Activated T-helper 9 cell treated with anti-CD3 and anti-CD28 coated beads, Interleukin-2, amount 50 U/mL, for 16 hours (primary cell): Measurements from ENCODE around the gene RASA3.
A peak's percentile ranks its signal among the peaks of the same experiment; 100 is the strongest.
"Not testable (repeated sequence)": the region's sequence is repeated elsewhere in the genome, so short reads cannot be mapped to it uniquely, and the experiment has no call there.

ENCODE experiments used
- DNase-seq: peaks from one replicate; pipeline ENCODE4 v3.0.0-alpha.2; 2020; ENCODE audit warnings: low read depth

The RASA3 gene

DNA sequence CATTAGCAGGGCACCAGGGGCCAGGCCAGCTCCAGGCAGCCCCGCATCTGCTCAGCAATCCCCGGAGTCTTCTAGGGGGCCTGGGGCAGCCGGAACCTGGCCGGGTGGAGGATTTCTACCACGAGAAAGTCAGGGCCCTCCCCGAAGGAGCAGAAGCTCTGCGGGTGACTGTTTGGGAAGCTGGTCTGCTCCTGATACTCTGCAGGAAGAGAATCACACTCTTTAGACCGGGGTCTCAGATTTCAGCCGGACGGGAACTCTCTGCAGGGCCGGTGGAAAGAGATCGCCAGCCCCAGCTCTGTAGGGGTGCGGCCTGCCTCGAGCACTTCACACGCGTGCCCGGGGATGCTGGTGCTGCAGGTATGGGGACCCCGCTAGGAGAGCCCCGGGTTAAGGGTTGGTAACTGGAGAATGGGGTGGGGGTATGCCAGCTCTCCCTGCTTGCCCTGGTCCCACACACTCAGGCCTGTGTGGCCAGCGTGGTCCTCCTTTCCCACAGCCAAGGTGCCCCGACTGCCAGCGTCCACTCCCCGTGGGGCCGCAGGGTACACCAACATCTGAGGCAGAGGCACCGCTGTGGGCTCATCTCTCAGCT is 20.1 kb downstream of the RASA3 start:
- DNase-seq, result no peak

DNA sequence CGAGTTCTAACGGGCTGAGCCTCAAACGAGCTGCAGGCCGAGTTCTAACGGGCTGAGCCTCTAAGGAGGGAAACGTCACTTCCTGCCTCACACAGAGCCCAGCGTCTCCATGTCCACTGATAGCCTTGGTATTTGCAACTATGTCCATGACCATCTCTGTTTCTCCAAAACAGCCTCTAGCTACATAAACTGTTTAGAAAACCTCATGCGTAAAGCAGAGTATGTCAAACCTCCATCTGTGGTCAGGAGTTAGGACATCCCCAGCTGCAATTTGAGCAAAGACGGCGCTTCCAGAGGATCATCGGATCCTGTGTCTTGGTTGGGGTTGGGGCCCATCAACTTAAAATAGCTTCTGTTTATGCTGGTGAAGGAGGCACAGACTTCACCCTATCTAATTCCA is 20.8 kb downstream of the RASA3 start:
- DNase-seq, result no peak

DNA sequence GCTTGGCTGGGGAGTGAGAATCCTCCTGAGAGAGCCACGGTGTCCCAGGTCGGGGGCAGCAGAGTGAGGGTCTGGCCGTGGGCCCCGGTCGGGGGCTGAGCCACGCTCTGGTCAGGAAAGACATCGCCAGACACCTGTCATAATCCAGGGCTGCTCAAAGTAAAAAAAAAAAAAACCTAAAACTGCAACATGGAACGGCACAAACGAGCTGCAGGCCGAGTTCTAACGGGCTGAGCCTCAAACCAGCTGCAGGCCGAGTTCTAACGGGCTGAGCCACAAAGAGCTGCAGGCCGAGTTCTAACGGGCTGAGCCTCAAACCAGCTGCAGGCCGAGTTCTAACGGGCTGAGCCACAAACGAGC is 21.6 kb downstream of the RASA3 start:
- not testable (repeated sequence) for DNase-seq

DNA sequence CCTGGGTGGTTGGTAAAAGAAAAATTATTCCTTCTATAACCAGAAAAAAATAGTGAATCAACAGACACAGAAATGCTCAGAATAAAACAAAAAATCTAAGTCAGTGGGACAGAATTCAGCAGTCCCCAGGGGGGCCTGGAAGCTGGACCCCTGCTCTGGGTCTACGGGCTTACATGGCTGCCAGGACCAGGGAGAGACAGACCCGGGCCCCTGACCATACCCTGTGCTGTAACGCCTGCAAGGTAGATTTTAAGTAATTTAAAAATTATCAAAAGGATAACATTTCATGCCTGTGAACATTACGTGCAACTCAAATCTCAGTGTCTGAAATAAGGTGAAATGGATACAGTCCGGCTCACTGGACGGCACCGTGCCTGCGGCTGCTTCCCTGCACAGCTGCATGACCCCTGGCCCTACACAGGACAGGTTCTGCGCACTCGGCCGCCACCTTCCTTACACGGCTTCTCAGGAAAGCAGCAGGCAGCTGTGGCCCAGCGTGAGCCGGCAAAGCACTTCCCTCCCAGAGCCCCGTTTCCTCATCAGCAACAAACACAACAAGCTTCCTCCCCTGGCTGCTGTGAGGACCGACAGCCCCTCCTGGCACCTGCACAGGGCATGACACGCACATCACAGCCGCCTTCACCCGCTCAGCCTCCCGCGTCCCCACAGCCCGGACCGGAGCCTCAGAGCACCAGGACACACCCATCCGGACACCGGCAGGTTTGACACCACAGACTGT is 22.2 kb downstream of the RASA3 start:
- peak; percentile 57 for DNase-seq

DNA sequence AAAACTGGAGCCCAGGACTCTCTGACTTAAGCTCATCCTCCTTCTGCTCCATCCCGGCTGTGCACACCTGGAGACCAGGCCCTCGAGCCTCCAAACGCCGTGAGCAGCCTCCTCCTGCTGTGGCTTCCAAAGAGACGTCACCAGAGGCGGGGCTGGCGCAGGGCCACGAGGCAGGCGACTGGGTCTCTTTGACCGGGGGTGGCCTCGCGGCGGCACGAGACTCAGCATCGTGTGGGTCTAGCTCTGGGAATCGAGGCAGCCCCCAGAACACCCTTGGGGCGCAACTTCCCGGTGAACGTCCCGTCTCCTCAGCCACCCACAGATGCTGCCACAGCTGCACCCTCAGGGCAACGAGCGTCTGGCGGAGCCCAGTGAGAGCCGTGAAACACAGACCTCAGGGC is 22.8 kb downstream of the RASA3 start:
- DNase-seq, result no peak

DNA sequence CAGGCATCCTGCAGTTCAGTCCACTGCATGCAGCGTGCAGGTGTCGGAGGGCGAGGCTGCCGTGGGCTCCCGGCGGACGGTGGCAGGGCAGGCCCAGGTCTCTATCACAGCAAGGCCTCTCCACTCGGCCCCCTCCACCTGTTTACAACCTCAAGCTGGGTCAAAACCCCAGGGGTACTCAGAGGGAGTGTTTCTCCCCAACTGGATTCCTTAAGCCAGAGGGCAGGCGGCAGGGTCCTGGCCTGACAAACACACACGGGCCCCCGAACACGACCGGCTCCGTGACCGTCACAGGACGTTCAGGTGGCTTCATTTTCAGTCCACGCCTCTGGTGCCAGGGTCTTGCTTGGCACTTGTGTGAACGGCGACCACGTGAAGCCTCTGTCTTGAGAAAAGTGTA is 23.5 kb downstream of the RASA3 start:
- no peak for DNase-seq

DNA sequence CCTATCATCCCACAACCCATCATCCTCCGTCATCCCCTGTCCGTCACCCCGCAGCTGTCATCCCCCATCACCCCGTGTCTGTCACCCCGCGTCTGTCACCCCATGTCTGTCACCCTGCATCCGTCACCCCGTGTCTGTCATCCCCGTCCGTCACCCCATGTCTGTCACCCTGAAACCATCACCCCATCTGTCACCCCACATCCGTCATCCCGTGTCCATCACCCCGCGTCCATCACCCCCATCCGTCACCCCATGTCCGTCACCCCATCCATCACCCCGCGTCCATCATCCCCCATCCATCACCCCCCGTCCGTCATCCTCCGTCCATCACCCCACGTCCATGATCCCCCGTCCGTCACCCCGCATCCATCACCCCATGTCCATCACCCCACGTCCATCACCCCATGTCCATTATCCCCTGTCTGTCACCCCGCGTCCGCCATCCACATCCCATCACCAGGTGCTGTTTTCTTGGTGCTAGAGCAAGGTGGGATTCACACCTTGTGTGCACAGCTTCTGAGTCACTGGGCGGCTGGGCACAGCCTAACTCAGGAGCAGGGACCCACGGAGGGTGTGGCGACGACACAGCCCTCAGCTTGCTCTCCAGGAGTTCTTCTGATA is 24.2 kb downstream of the RASA3 start:
- DNase-seq, result no peak

DNA sequence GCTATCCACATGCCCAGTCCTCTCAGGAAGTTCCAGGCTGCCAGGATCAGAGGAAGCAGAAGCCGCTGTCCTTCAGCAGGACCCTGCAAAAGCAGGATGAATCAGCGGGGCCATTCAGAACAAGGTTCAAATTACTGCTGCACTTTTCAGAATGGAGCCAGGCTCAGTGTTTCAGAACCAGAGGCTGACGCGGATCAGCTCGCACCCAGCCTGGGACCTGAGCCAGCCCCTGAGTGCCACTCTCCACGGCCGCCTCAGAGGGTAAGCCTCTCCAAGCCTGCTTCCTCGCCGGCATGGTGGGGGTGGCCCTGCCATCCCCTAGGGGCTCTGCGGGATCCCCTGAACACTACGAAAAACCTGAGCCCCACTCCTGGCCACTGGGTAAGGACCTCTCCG is 24.7 kb downstream of the RASA3 start:
- no peak for DNase-seq

DNA sequence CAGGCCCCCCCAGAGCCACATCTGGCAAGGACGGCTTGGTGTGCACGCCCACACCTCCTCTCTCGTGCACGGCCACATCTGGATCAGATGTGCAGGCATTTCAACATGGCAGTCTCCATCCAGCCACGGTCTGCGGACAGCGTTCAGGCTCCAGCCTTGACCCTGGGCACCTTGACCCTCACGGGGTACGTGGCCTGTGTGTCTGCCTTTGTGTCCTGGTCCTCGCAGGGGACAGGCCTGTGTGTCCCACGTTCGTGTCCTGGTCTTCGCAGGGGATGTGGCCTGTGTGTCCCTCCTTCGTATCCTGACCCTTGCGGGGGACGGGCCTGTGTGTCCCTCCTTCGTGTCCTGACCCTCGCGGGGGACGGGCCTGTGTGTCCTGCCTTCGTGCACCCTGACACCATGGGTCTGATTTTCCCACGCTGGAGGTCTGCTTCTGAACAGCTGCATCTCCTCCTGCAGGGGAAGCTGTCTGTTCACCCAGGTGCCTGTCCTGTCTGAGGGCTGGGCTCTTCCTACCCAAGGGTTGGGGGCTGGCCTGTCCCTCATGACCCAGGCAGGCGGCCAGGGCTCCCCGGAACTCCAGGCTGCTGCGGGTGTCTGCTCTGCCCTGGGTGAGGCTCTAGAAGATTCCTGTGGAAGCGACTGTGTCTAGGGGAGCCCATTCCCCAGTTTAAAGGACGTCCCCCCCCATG is 25.3 kb downstream of the RASA3 start:
- DNase-seq, result no peak

DNA sequence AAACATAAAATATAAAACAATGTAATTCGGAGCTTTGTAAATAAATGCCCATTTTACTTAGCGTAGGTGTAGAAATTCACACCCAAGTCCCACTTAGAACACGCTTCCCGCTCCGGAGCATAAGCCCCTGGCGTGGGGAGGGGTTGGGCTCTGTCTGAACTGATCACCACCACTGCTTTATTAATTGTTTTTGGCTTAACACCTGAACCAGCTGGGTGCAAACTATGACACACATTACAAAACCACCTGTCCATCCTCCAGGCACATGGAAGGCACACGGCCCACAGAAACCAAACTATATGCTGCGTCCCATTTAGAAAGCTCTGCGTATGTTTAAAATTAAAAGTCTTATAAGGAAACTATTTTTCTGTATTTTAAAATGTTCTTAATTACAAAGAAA is 25.9 kb downstream of the RASA3 start:
- no peak for DNase-seq

DNA sequence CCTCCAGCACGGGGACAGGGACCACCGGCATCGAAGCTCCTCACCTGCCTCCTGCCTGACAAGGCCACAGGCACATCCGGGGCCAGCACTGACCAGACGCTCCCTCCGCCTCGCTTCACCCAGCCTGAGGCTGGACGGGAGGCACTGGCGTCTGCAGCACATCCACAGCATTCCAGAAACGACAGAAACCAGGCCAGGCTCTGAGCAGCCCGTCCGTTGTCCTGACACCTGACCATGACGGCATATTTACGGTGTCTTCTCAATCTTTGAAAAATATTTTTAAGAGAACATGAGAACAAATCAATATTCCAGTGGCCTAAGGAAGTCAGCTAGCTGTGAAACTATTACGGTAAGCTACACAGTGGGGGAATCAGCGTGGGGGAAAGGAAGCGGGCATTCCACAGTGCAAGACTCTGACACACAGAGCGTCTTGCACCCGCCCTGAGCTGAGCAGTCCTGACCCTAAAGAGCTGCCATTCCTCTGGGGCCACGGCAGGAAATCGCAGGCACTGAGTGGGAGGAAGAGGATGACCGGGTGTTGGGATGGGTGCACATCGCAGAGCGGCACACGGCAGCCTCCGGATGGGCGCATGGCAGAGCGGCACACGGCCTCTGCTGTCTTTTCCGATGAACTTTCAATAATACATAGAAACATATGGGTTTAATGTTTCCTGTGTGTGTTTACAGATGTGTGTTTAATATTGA is 26.8 kb downstream of the RASA3 start:
- no peak for DNase-seq

DNA sequence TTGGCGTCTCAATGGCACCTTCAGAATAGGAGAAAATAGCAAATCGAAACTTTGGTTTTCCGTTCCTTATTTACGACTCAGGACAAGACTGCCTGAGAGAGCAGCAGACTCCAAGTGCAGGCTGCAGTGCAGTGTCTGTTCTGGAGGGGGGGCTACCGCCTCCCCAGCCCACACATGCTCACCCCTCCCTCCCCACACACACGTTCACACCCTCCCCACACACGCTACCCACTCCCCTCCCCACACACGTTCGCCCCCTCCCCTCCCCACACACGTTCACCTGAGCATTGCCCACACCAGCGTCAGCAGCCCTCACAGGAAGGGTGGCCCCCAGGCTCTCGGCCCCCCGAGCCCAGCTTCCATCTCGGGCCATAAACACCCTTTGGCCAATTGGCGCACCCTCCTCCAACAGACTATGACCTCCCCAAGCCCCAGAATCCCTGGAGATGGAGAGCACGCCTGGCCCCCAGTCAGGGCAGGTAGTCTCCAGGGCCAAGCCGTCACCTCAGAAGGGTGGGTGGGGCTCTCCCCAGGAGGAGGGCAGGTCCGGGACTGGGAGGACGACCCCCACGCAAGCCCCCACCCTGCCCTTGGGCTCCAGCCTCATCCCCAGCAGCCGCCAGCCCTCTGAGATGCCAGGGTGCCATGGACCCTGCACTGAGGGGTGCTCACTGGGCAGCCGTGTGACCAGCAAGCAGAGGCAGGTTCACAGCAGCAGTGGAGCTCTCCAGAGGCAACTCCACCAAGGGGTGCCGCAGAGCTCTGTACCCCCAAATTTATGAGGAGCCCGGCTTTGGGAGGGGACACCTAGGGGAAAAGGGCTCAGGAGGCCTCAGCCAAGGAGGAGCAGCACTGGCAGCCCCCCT is 27.5 kb downstream of the RASA3 start:
- DNase-seq, result no peak

DNA sequence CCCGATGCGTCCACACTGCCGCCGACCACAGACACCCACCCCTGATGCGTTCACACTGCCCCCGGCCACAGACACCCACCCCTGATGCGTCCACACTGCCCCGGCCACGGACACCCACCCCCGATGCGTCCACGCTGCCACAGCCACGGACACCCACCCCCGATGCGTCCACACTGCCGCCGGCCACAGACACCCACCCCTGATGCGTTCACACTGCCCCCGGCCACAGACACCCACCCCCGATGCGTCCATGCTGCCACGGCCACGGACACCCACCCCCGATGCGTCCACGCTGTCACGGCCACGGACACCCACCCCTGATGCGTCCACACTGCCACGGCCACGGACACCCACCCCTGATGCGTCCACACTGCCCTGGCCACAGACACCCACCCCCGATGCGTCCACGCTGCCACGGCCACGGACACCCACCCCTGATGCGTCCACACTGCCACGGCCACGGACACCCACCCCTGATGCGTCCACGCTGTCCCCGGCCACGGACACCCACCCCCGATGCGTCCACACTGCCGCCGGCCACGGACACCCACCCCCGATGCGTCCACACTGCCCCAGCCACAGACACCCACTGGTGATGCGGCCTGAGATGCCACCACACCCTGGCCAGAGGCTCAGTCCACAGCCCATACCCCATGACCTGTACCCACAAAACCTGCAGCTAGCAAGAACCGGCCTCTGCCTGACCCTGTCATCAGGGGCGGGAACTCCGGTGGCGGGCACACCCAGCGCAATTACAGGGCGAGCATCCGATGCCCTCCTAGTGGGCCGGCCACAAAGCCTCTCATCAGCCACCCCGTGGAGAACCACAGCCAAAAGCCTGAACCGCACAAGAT is 28.4 kb downstream of the RASA3 start:
- DNase-seq, result no peak

DNA sequence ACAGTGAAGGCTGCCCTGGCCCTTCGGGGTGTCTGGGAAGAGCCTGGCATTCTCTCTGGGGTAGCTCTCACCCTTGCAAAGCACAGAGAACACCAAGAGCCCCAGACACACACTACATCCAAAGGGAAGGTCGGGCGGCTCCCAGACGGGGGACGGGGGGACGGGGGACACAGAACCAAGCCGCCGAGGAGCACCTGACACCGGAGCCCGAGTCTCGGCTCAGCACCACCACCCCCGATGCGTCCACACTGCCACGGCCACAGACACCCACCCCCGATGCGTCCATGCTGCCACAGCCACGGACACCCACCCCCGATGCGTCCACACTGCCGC is 29.2 kb downstream of the RASA3 start:
- DNase-seq, result not testable (repeated sequence)

DNA sequence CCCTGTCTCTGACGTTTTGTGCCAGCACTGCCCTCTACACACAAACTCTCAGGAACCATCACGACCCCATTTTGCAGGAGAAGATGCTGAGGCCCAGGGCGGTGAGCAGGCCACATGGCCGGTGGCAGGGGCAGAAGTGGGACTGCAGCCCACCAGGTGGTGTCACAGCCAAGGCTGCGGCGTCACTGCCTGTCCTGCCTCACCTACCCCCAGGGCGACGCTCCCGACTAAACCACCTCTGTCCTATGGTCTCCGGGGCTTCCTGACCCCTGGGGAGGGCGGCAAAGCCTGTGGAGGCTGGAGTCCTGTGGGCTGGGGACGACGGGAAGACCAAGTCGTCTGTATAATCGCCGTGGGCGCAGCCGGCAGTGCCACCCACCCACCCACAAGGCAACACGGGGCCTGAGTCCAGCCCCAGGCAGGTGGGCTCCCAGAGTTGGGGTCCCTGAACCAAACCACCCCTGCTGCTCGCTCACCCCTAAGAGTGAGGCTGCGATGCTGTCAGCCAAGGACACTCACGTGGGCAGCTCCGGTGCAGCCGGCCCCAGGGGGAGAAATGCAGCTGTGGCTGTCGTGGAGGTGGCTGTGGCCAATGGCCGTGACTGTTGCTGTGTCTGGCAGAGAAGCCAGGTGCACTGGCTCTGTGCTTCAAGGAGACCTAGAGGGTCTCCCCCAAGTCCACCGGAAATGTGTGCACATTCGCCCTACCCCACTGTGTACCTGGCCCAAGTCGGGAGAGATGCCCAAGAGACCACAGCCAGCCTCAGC is 29.7 kb downstream of the RASA3 start:
- no peak for DNase-seq

DNA sequence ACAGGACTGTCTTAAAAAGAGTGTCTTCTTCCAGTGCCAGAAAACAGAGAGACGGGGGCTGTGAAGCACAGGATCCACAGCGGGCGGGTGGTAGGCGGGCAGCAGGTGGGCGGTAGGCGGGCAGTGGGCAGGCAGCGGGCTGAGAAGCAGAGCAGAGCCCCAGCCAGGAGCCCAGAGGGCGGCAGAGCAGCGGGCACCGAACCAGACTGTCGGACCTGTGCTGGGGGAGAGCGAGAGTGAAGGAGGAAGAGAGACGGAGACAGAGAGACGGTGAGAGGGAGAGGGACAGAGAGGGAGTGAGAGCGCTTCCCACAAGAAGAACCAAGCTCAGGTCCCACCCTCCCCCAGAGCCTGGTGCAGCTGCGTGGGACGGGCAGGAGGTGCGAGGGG is 30.3 kb downstream of the RASA3 start:
- no peak for DNase-seq

DNA sequence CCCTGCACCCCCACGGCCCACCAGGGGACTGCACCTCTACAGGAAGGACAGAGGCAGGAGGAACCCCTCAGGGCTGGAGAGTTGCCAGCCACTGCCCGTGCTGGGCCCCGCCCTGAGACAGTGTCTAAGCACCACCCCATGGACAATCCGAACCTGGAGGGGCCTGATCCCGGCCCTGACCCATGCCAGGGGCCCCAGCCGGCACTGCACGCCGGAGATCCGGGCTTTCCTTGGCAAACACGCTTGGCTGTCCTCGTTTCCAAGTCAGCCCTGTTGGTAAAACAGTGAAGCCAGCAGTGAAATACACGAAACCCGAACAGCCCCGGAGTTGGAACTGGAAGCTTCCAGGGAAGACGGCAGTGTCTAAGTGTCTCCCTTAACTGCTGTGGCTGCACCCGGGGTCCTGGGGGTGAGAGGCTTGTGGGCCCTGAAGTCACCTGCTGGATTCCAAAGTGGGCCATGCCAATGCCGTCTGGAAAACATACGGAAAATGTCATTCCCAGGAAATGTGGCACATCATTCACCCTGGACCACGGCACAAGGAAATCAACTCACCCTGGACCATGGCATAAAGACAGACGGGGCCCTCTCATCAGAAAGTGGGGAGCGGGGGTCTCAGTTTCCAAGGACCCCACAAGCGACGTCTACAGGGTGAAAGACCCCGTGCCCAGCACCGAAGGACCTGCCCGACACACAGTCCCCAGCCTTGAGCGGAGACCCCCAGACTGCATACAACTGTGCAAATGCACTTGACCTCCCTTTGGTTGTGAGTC is 30.9 kb downstream of the RASA3 start:
- DNase-seq, result no peak

DNA sequence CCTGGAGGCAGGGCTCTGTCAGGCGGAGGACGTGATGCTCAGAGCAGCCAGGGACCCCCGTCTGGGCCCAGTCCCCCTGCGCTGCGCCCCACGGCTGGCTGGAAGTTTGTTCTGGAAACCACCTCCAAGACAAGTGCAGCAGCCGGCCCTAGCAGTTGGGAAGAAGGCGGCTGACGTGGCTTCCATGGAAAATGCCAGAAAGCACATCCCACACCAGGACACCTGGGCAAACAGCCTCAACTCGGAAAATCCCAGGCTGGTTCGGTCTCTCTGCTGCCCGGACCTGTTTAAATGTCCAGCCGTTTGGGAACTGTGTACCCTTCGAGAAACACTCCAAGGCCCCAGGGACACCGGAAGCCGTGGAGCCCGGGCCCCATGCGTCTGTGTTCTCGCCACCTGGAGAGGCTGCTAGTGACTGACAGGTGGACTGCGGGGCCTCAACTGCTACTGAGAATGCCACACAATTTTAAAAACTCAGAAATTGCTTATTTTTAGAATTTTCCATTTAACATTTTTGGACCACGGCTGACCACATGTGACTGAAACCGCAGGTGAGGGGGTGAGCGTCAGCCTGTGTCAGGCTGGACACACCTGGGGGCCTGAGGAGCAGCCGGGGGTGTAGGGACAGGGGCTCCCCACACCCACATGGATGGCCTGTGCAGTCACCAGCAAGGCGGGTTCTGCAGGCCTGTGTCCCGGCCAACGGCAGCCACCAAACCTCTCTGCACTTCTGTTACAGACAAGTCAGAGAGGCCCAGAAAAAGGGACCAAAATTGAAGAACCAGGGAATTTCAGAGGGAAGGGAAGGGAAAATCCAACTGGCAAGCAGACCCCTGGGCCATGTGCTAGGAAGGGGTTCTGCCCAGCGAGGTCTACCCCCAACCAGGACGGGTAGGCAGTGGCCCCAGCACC is 31.7 kb downstream of the RASA3 start:
- no peak for DNase-seq
